SK-N-SH treated with all-trans-retinoic acid at 6 μM for 48 hours (cell line): ENCODE results near the gene CCDC158.
"Not testable (repeated sequence)": the region's sequence is repeated elsewhere in the genome, so short reads cannot be mapped to it uniquely, and the experiment has no call there.

Experiments
- ATAC-seq: fragments of 200-7000 bp; cut with Tn5 transposase; 3 replicates; pipeline ENCODE4 v1.9.1; 2020; ENCODE audit warnings: mild to moderate bottlenecking, moderate library complexity
- BACH2 ChIP-seq: fragments of 250-450 bp; sonication (Bioruptor Pico); IDR thresholded peaks from 2 replicates; pipeline ENCODE4 v1.9.0; 2021; ENCODE audit warnings: mild to moderate bottlenecking, borderline replicate concordance
- CREB5 ChIP-seq: fragments of 250-450 bp; sonication (Bioruptor Pico); IDR thresholded peaks from 2 replicates; pipeline ENCODE4 v1.5.1; 2020; ENCODE audit warnings: low read depth, mild to moderate bottlenecking, moderate library complexity
- CSDC2 ChIP-seq: fragments of 250-450 bp; sonication (Bioruptor Pico); IDR thresholded peaks from 2 replicates; pipeline ENCODE4 v1.5.0; 2020; ENCODE audit warnings: mild to moderate bottlenecking, moderate library complexity
- ISL1 ChIP-seq: fragments of 250-450 bp; sonication (Bioruptor Pico); IDR thresholded peaks from 2 replicates; pipeline ENCODE4 v2.1.2; 2022; ENCODE audit warnings: mild to moderate bottlenecking, moderate library complexity
- POU6F1 ChIP-seq: fragments of 250-450 bp; sonication (Bioruptor Pico); IDR thresholded peaks from 2 replicates; pipeline ENCODE4 v1.8.0; 2021; ENCODE audit warnings: low read depth, mild to moderate bottlenecking, moderate library complexity, borderline replicate concordance
- PPARA ChIP-seq: fragments of 250-450 bp; sonication (Bioruptor Pico); IDR thresholded peaks from 2 replicates; pipeline ENCODE4 v1.5.0; 2020; ENCODE audit warnings: mild to moderate bottlenecking, borderline replicate concordance
- SNAI2 ChIP-seq: fragments of 250-450 bp; sonication (Bioruptor Pico); IDR thresholded peaks from 2 replicates; pipeline ENCODE4 v1.5.0; 2020; ENCODE audit warnings: mild to moderate bottlenecking, moderate library complexity
- TCF4 ChIP-seq: fragments of 250-450 bp; sonication (Bioruptor Pico); IDR thresholded peaks from 2 replicates; pipeline ENCODE4 v1.8.0; 2021; ENCODE audit warnings: mild to moderate bottlenecking, moderate library complexity, borderline replicate concordance
- TOX ChIP-seq: fragments of 250-450 bp; sonication (Bioruptor Pico); IDR thresholded peaks from 2 replicates; pipeline ENCODE4 v1.8.0; 2021; ENCODE audit warnings: mild to moderate bottlenecking, moderate library complexity, borderline replicate concordance
- TSHZ2 ChIP-seq: fragments of 250-450 bp; sonication (Bioruptor Pico); IDR thresholded peaks from 2 replicates; pipeline ENCODE4 v1.5.0; 2020; ENCODE audit warnings: mild to moderate bottlenecking, moderate library complexity
- ZC3H10 ChIP-seq: fragments of 250-450 bp; sonication (Bioruptor Pico); IDR thresholded peaks from 2 replicates; pipeline ENCODE4 v1.5.1; 2021; ENCODE audit warnings: mild to moderate bottlenecking, moderate library complexity
- ZNF565 ChIP-seq: fragments of 450-650 bp; formaldehyde crosslinking; conservative IDR thresholded peaks from 2 replicates; pipeline ENCODE4 v1.5.0; 2020; ENCODE audit warnings: low read depth, mild to moderate bottlenecking, moderate library complexity
- ZNF70 ChIP-seq: fragments of 450-650 bp; formaldehyde crosslinking; IDR thresholded peaks from 2 replicates; pipeline ENCODE4 v1.5.0; 2020; ENCODE audit warnings: mild to moderate bottlenecking, moderate library complexity

The CCDC158 gene

GRCh38 chr4:76282941-76283689, 137.8 kb downstream of the CCDC158 start:
- TF ChIP-seq ZNF70 (CRISPR knock-in tag) = no peak
- TF ChIP-seq ZC3H10 (CRISPR knock-in tag) = no peak
- TF ChIP-seq TCF4 (CRISPR knock-in tag) = no peak
- no peak for ATAC-seq

GRCh38 chr4:76281594-76281993, 139.3 kb downstream of the CCDC158 start:
- not testable (repeated sequence) for ATAC-seq

GRCh38 chr4:76280488-76281441, 140.2 kb downstream of the CCDC158 start:
- ATAC-seq = no peak
- TF ChIP-seq TSHZ2 (no peak), CREB5 (CRISPR knock-in tag) (no peak), ISL1 (CRISPR knock-in tag) (no peak), BACH2 (CRISPR knock-in tag) (no peak), TOX (CRISPR knock-in tag) (no peak), ZNF565 (CRISPR knock-in tag) (no peak)

GRCh38 chr4:76279462-76279861, 141.5 kb downstream of the CCDC158 start:
- ATAC-seq = no peak
- no peak for TF ChIP-seq ZC3H10 (CRISPR knock-in tag)
- TF ChIP-seq, all 23 proteins: peak for 0

GRCh38 chr4:76278583-76278982, 142.4 kb downstream of the CCDC158 start:
- ATAC-seq = no peak
- no peak for TF ChIP-seq CREB5 (CRISPR knock-in tag)

GRCh38 chr4:76277667-76278066, 143.3 kb downstream of the CCDC158 start:
- ATAC-seq = no peak
- no peak for TF ChIP-seq PPARA (CRISPR knock-in tag)
- no peak for TF ChIP-seq BACH2 (CRISPR knock-in tag)
- no peak for TF ChIP-seq SNAI2
- TF ChIP-seq POU6F1 (CRISPR knock-in tag) = no peak
- TF ChIP-seq CSDC2 = no peak
- TF ChIP-seq TSHZ2 = no peak
- no peak for TF ChIP-seq ISL1 (CRISPR knock-in tag)
